NCI-H345 treated with DMSO at 0.1 percent for 48 hours (cell line): ENCODE measurements around the gene BICC1.
"Not testable (repeated sequence)": the region's sequence is repeated elsewhere in the genome, so short reads cannot be mapped to it uniquely, and the experiment has no call there.

Experiments
- DNase-seq: peaks from one replicate; lab custom pipeline; 2025; ENCODE audit not compliant: unreplicated experiment; lab: John Stamatoyannopoulos, UW

BICC1 gene

GRCh38 chr10:58590152-58590840, 77.6 kb downstream of the BICC1 start:
- DNase-seq = no peak

GRCh38 chr10:58590924-58591323, 78.3 kb downstream of the BICC1 start:
- no peak for DNase-seq

- no peak for DNase-seq
Observed at GRCh38 chr10:58593008-58593407, 80.3 kb downstream of the BICC1 start.

- DNase-seq = not testable (repeated sequence)
Observed at GRCh38 chr10:58597211-58597610, 84.5 kb downstream of the BICC1 start.

GRCh38 chr10:58599927-58600553, 87.4 kb downstream of the BICC1 start:
- DNase-seq = no peak

GRCh38 chr10:58608351-58608750, 95.7 kb downstream of the BICC1 start:
- DNase-seq = no peak

- DNase-seq = no peak
Observed at GRCh38 chr10:58608826-58609531, 96.3 kb downstream of the BICC1 start.

GRCh38 chr10:58609532-58610150, 97.0 kb downstream of the BICC1 start:
- DNase-seq = no peak

- no peak for DNase-seq
Observed at GRCh38 chr10:58615237-58615935, 102.7 kb downstream of the BICC1 start.

GRCh38 chr10:58618158-58618676, 105.5 kb downstream of the BICC1 start:
- DNase-seq = no peak

GRCh38 chr10:58621379-58622077, 108.9 kb downstream of the BICC1 start:
- no peak for DNase-seq

GRCh38 chr10:58622246-58622645, 109.6 kb downstream of the BICC1 start:
- no peak for DNase-seq

- no peak for DNase-seq
Observed at GRCh38 chr10:58625070-58625469, 112.4 kb downstream of the BICC1 start.

GRCh38 chr10:58627392-58627791, 114.7 kb downstream of the BICC1 start:
- DNase-seq = no peak

GRCh38 chr10:58631715-58632114, 119.0 kb downstream of the BICC1 start:
- no peak for DNase-seq

- DNase-seq = no peak
Observed at GRCh38 chr10:58632216-58632615, 119.5 kb downstream of the BICC1 start.

- no peak for DNase-seq
Observed at GRCh38 chr10:58637352-58637751, 124.7 kb downstream of the BICC1 start.

- DNase-seq = no peak
Observed at GRCh38 chr10:58638388-58638787, 125.7 kb downstream of the BICC1 start.

- DNase-seq = no peak
Observed at GRCh38 chr10:58641095-58641531, 128.4 kb downstream of the BICC1 start.

- DNase-seq = no peak
Observed at GRCh38 chr10:58641708-58642107, 129.0 kb downstream of the BICC1 start.
